ENCODE data around the gene SMAGP. TPM values are rescaled to one million over a fixed set of nuclear protein-coding genes. Genes with fewer than 3 reads are reported as not detected.

SMAGP gene
- total and polyA plus RNA-seq, 2 of the 13 experiments (the other 11 are each of a cell fraction or from before 2014, with no cell fraction given) = 9.2 TPM

- TF ChIP-seq ZBTB40 (IDR thresholded peaks at IDR 0.05) = no peak
- TF ChIP-seq ZBTB40 (CRISPR knock-in tag; IDR thresholded peaks at IDR 0.05) = no peak
- no peak for TF ChIP-seq KLF13 (CRISPR knock-in tag; IDR thresholded peaks at IDR 0.05)
- TF ChIP-seq ZNF646 (CRISPR knock-in tag; IDR thresholded peaks at IDR 0.05) = no peak
- no peak for TF ChIP-seq THAP11 (CRISPR knock-in tag; IDR thresholded peaks at IDR 0.05)
- no peak for TF ChIP-seq SPEN (CRISPR knock-in tag; IDR thresholded peaks at IDR 0.05; ENCODE audit: low read depth)
Measured at GRCh38 chr12:51263341-51263740, 6.9 kb downstream of the SMAGP start (continued).

Data from HepG2 (cell line).